Ishikawa (cell line): ENCODE data around the gene POLR1E.

Experiments
- CREB1 ChIP-seq: IDR thresholded peaks from 2 replicates; pipeline ENCODE4 v1.6.1; 2012; ENCODE audit warnings: low read depth
- RAD21 ChIP-seq: IDR thresholded peaks from 2 replicates; pipeline ENCODE4 v1.6.1; 2012; ENCODE audit warnings: low read depth
- REST ChIP-seq: IDR thresholded peaks from 2 replicates; pipeline ENCODE4 v1.6.1; 2012; ENCODE audit warnings: low read depth, mild to moderate bottlenecking

GRCh38 chr9:37465249-37466036 lies 20.3 kb upstream of the POLR1E start, which contains the start of gene ZBTB5:
- TF ChIP-seq RAD21 (no peak), REST (no peak), CREB1 (peak; percentile 79)
